ENCODE results near the gene CENPT. TPM values are rescaled to one million over a fixed set of nuclear protein-coding genes. Genes with fewer than 3 reads are reported as not detected.

The CENPT gene, protein sequence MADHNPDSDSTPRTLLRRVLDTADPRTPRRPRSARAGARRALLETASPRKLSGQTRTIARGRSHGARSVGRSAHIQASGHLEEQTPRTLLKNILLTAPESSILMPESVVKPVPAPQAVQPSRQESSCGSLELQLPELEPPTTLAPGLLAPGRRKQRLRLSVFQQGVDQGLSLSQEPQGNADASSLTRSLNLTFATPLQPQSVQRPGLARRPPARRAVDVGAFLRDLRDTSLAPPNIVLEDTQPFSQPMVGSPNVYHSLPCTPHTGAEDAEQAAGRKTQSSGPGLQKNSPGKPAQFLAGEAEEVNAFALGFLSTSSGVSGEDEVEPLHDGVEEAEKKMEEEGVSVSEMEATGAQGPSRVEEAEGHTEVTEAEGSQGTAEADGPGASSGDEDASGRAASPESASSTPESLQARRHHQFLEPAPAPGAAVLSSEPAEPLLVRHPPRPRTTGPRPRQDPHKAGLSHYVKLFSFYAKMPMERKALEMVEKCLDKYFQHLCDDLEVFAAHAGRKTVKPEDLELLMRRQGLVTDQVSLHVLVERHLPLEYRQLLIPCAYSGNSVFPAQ
- total RNA-seq: 10 to 100 TPM; 14.4 to 31.2 (median 20.1) TPM
- 10 to 100 TPM; 25.7 to 28.0 TPM for polyA plus RNA-seq
- long read RNA-seq, donor 1, partial matches to known transcripts: 36 of 61 reads
- long read RNA-seq, donor 1, other reads (novel, unspliced or antisense): 20 of 61 reads
- long read RNA-seq, donor 2, transcript CENPT-218 (12 exons, 2,133 nt): major isoform, 13 of 152 reads
- long read RNA-seq, donor 2, partial matches to known transcripts: 108 of 152 reads
- long read RNA-seq, donor 2, other reads (novel, unspliced or antisense): 30 of 152 reads
- long read RNA-seq, donor 3, transcript CENPT-218 (12 exons, 2,133 nt): major isoform, 9 of 66 reads
- long read RNA-seq, donor 3, partial matches to known transcripts: 44 of 66 reads
- long read RNA-seq, donor 3, other reads (novel, unspliced or antisense): 12 of 66 reads

DNA sequence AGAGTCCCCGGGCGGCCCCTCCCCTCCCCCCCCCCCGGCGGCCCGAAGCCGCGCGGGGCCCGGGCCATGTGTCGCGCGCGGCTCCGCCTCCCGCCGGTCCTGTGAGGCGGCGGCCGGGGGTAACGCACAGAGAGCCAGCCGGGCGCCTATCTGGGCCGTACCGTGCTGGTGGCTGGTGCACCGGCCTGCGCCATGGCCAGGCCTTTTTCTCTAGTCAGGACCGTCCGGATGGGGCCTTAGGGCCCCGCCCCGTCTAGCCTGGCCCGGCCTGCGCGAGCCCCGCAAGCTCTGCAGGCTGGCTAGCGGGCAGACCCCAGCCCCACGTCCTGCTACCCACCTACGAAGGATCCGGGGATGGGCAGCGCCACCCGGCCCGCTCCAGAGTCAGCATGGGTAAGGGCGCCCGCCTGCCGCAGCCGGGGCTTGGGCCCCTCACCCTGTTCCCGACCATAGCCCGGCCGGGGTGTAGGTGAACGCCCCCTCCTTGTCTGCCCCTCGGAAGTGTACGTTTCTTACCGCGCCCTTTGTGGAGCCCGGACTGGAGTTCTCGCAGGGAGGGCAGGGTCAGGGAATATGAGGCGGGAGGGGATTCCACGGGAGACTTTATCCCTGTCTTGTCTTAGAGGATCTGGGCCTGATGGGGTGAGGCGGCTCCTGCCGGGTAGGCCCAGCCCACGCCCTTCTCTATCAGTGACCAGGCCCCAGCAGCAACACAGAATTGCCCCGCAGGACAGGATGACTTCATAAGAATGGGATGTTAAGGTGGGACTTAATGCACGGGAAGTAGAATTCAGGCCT is at the start of gene CENPT:
Gene CENPT (minus strand): TSS at position 630 of the 798 bp plus-strand sequence. CDS start 13,834 bp downstream, outside the sequence.
- DNase-seq (peak in 2 of 5 donors; percentile 52 to 79), ATAC-seq (peak; percentile 8 to 77 (median 48))
- Histone ChIP-seq H3K4me1 (peaks cover 24 to 63% (median 50%) of the 10 kb centered on the region in 12 donors), H3K36me3 (peaks cover 0 to 12% (median 0%) of the 10 kb centered on the region in 9 donors), H3K27me3 (no peaks in the 10 kb centered on the region), H3K4me3 (peak within 1 kb of the TSS; percentile 76 to 100 (median 94)), H3K9me3 (no peaks in the 10 kb centered on the region), H3K27ac (peak within 1 kb of the TSS; percentile 88 to 100 (median 96))
- whole genome bisulfite sequencing, 4 donors: 0 to 1% (median 1%) methylated on average over 27 to 61 of the region's 62 CpGs
- TF ChIP-seq, protein P1, sequence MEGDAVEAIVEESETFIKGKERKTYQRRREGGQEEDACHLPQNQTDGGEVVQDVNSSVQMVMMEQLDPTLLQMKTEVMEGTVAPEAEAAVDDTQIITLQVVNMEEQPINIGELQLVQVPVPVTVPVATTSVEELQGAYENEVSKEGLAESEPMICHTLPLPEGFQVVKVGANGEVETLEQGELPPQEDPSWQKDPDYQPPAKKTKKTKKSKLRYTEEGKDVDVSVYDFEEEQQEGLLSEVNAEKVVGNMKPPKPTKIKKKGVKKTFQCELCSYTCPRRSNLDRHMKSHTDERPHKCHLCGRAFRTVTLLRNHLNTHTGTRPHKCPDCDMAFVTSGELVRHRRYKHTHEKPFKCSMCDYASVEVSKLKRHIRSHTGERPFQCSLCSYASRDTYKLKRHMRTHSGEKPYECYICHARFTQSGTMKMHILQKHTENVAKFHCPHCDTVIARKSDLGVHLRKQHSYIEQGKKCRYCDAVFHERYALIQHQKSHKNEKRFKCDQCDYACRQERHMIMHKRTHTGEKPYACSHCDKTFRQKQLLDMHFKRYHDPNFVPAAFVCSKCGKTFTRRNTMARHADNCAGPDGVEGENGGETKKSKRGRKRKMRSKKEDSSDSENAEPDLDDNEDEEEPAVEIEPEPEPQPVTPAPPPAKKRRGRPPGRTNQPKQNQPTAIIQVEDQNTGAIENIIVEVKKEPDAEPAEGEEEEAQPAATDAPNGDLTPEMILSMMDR (IDR thresholded peaks at IDR 0.05): no peak
- TF ChIP-seq POLR2A (IDR thresholded peaks at IDR 0.05): no peak
- intact Hi-C loops (cut with DNase I): loop anchor here in 1 of 10 donors (2.0 to 5.0 kb wide), 2 partner anchors 16 to 40 kb away; partner anchors contain the start of genes RANBP10 and TSNAXIP1

DNA sequence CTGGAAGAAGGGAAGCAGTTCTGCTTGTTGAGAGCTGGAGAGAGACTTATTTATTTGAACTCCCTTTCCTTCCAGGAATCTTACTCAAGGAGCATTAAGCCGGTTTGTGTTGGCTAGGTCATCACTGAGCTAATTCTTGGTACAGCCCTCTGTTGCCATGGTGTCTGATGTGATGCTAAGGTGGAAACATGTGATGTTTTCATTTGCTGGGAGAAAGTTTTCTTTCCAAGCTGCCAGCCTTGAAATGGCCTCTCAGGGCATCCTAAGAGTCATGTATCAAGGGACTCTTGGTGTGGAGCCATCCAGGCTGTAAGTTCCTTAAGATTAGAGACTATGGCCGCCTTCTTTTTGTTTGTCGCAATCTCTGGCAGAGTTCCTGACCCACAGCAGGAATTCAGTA is 49.7 kb upstream of the CENPT start:
- Histone ChIP-seq H3K9me3 (no peaks in the 10 kb centered on the region), H3K27me3 (no peaks in the 10 kb centered on the region), H3K4me1 (peaks cover 15 to 57% (median 48%) of the 10 kb centered on the region in 12 donors), H3K4me3 (no peak overlapping the region), H3K27ac (peak overlapping the region in 8 of 12 donors; percentile 9 to 68 (median 46)), H3K36me3 (peaks cover 0 to 11% (median 3%) of the 10 kb centered on the region in 9 donors)
- DNase-seq (no peak), ATAC-seq (peak in 2 of 4 donors; percentile 11 to 29)
- intact Hi-C loops (cut with DNase I): no loop called here
- 71 to 74% (median 74%) methylated on average over 3 of the region's 3 CpGs for WGBS, 4 donors
- TF ChIP-seq, protein P1 (IDR thresholded peaks at IDR 0.05): no peak
- TF ChIP-seq POLR2A (IDR thresholded peaks at IDR 0.05): no peak

DNA sequence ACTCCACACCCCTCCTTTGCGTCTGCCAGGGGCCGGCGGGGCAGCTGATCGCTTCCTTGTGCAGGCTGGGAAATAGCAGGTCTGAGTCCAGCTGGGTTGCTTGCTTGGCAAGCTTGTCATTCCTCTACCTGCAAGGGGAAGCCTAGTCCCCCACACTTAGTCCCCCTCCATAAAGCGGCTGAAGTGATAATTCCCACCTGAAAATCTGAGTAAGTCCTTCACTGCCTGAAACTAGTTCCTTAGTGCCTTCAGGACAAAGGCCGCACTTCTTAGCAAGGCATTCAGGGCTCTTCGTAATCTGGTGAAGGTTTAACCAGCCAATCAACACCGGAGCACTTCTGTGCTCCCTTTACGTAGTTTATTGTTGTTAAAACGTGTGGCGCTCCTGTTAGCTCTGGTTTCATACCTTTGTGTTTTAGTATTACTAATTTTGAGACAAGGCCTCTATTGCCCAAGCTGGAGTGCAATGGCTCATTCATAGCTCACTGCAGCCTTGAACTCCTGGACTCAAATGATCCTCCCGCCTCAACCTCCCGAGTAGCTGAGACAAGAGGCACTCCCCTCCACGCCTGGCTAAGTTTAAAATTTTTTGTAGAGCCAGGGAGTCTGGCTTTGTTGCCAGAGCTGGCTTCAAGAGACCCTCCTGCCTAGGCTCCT is 46.4 kb upstream of the CENPT start:
- H3K27me3 ChIP-seq: no peaks in the 10 kb centered on the region
- H3K4me1 ChIP-seq: peaks cover 15 to 59% (median 49%) of the 10 kb centered on the region in 12 donors
- H3K4me3 ChIP-seq: peak overlapping the region; percentile 68 to 99 (median 86)
- no peaks in the 10 kb centered on the region for H3K9me3 ChIP-seq
- no peaks in the 10 kb centered on the region for H3K36me3 ChIP-seq
- peak overlapping the region; percentile 91 to 98 (median 93) for H3K27ac ChIP-seq
- intact Hi-C loops (cut with DNase I): no loop called here
- ATAC-seq (no peak), DNase-seq (peak in 3 of 5 donors; percentile 49 to 69 (median 65))
- 20 to 36% (median 21%) methylated on average over 10 to 14 of the region's 14 CpGs for WGBS, 4 donors
- TF ChIP-seq, protein P1 (IDR thresholded peaks at IDR 0.05): no peak
- TF ChIP-seq POLR2A (IDR thresholded peaks at IDR 0.05): no peak
